Measurements from ENCODE around the gene HINT2. TPM values are rescaled to one million over a fixed set of nuclear protein-coding genes. Genes with fewer than 3 reads are reported as not detected.

Gene HINT2
- 46.8 TPM for polyA plus RNA-seq (2013, experiment 1 of 2)
- 44.6 TPM for polyA plus RNA-seq (2013, experiment 2 of 2)

- DNase-seq: peak; percentile 100
- peak within 1 kb of the TSS; percentile 86 to 98 for H3K18ac ChIP-seq (ENCODE audit: low read depth in 1 of 2, low read length in 2 of 2)
- H3K9me3 ChIP-seq (ENCODE audit: control insufficient read depth, low read length): no peaks in the 10 kb centered on the region
- peak within 1 kb of the TSS; percentile 80 for H3K27ac ChIP-seq (ENCODE audit: low read length, poor library complexity, severe bottlenecking)
- peak within 1 kb of the TSS; percentile 84 for H2BK120ac ChIP-seq (ENCODE audit: low read depth, low read length)
- WGBS: under 1% methylated on average over 44 of the region's 52 CpGs
- H2AFZ ChIP-seq (ENCODE audit: low read depth, low read length): peak within 1 kb of the TSS; percentile 66
- peaks cover 9% of the 10 kb centered on the region for H3K79me1 ChIP-seq (replicated peaks; ENCODE audit: low read length, poor library complexity, severe bottlenecking)
- peak within 1 kb of the TSS; percentile 82 for H3K4me2 ChIP-seq (ENCODE audit: low read length, poor library complexity, severe bottlenecking)
- peak within 1 kb of the TSS in 1 of 2 experiments; percentile 81 for H3K23ac ChIP-seq (ENCODE audit: low read length in 2 of 2)
- H4K8ac ChIP-seq (ENCODE audit: low read length): peak within 1 kb of the TSS; percentile 93
- H3K4me1 ChIP-seq (ENCODE audit: control insufficient read depth, insufficient read depth, low read depth, low read length): peaks cover 13% of the 10 kb centered on the region
- peak within 1 kb of the TSS; percentile 86 for H3K9ac ChIP-seq (ENCODE audit: low read length)
- H2BK5ac ChIP-seq (ENCODE audit: low read depth, low read length, poor library complexity, severe bottlenecking): peak within 1 kb of the TSS; percentile 81
- peaks cover 0 to 12% of the 10 kb centered on the region in 2 experiments for H3K27me3 ChIP-seq (ENCODE audit: control insufficient read depth in 1 of 2, insufficient read depth in 1 of 2, low read length in 2 of 2)
- H3K4ac ChIP-seq (ENCODE audit: low read depth in 1 of 2, low read length in 2 of 2): peak within 1 kb of the TSS; percentile 76 to 91
- H3K36me3 ChIP-seq (ENCODE audit: control insufficient read depth in 1 of 2, insufficient read depth in 2 of 2, low read depth in 1 of 2, low read length in 2 of 2): peaks cover 3 to 9% of the 10 kb centered on the region in 2 experiments
- H3K14ac ChIP-seq (ENCODE audit: low read length in 2 of 2): peak within 1 kb of the TSS in 1 of 2 experiments; percentile 98
- no peak within 1 kb of the TSS for H2BK12ac ChIP-seq (ENCODE audit: low read length in 2 of 2)
- peak within 1 kb of the TSS; percentile 90 to 93 for H3K4me3 ChIP-seq (ENCODE audit: insufficient read depth in 1 of 2, low read depth in 1 of 2, low read length in 2 of 2)
- H4K91ac ChIP-seq (ENCODE audit: low read length): peak within 1 kb of the TSS; percentile 91
- peak within 1 kb of the TSS; percentile 15 for H2BK15ac ChIP-seq (ENCODE audit: low read depth, poor library complexity, severe bottlenecking)
- H2AK5ac ChIP-seq (ENCODE audit: low read length, severe bottlenecking): peak within 1 kb of the TSS; percentile 25
These were observed at the start of gene HINT2 for GRCh38 chr9:35814841-35815543. Gene HINT2, minus strand, starts transcription at chr9:35815042. Its CDS starts 63 bp downstream, at chr9:35814979.

- H3K18ac ChIP-seq (ENCODE audit: low read depth in 1 of 2, low read length in 2 of 2): no peak overlapping the region
- no peak for DNase-seq
- H3K9ac ChIP-seq (ENCODE audit: low read length): no peak overlapping the region
- no peak overlapping the region for H3K4me2 ChIP-seq (ENCODE audit: low read length, poor library complexity, severe bottlenecking)
- H3K27me3 ChIP-seq (ENCODE audit: control insufficient read depth in 1 of 2, insufficient read depth in 1 of 2, low read length in 2 of 2): peaks cover 50 to 51% of the 10 kb centered on the region in 2 experiments
- no peak overlapping the region for H2BK12ac ChIP-seq (ENCODE audit: low read length in 2 of 2)
- no peak overlapping the region for H2AFZ ChIP-seq (ENCODE audit: low read depth, low read length)
- H2BK120ac ChIP-seq (ENCODE audit: low read depth, low read length): no peak overlapping the region
- no peak overlapping the region for H4K8ac ChIP-seq (ENCODE audit: low read length)
- no peaks in the 10 kb centered on the region for H3K79me1 ChIP-seq (replicated peaks; ENCODE audit: low read length, poor library complexity, severe bottlenecking)
- WGBS: 73% methylated on average over 8 of the region's 8 CpGs
- no peak overlapping the region for H2BK5ac ChIP-seq (ENCODE audit: low read depth, low read length, poor library complexity, severe bottlenecking)
- no peak overlapping the region for H2BK15ac ChIP-seq (ENCODE audit: low read depth, poor library complexity, severe bottlenecking)
- H4K91ac ChIP-seq (ENCODE audit: low read length): no peak overlapping the region
- no peak overlapping the region for H2AK5ac ChIP-seq (ENCODE audit: low read length, severe bottlenecking)
- H3K23ac ChIP-seq (ENCODE audit: low read length in 2 of 2): no peak overlapping the region
- H3K9me3 ChIP-seq (ENCODE audit: control insufficient read depth, low read length): no peaks in the 10 kb centered on the region
- no peak overlapping the region for H3K4me3 ChIP-seq (ENCODE audit: insufficient read depth in 1 of 2, low read depth in 1 of 2, low read length in 2 of 2)
- no peaks in the 10 kb centered on the region for H3K36me3 ChIP-seq (ENCODE audit: control insufficient read depth in 1 of 2, insufficient read depth in 2 of 2, low read depth in 1 of 2, low read length in 2 of 2)
- no peak overlapping the region for H3K4ac ChIP-seq (ENCODE audit: low read depth in 1 of 2, low read length in 2 of 2)
- H3K27ac ChIP-seq (ENCODE audit: low read length, poor library complexity, severe bottlenecking): no peak overlapping the region
- H3K4me1 ChIP-seq (ENCODE audit: control insufficient read depth, insufficient read depth, low read depth, low read length): peaks cover under 1% of the 10 kb centered on the region
- no peak overlapping the region for H3K14ac ChIP-seq (ENCODE audit: low read length in 2 of 2)
These were observed 48.7 kb upstream of the HINT2 start for GRCh38 chr9:35863583-35863982.

- no peaks in the 10 kb centered on the region for H3K36me3 ChIP-seq (ENCODE audit: control insufficient read depth in 1 of 2, insufficient read depth in 2 of 2, low read depth in 1 of 2, low read length in 2 of 2)
- H4K91ac ChIP-seq (ENCODE audit: low read length): no peak overlapping the region
- no peak overlapping the region for H2BK5ac ChIP-seq (ENCODE audit: low read depth, low read length, poor library complexity, severe bottlenecking)
- no peak overlapping the region for H2BK120ac ChIP-seq (ENCODE audit: low read depth, low read length)
- no peak overlapping the region for H3K18ac ChIP-seq (ENCODE audit: low read depth in 1 of 2, low read length in 2 of 2)
- H2AK5ac ChIP-seq (ENCODE audit: low read length, severe bottlenecking): no peak overlapping the region
- WGBS: 95% methylated on average over 4 of the region's 4 CpGs
- no peaks in the 10 kb centered on the region for H3K4me1 ChIP-seq (ENCODE audit: control insufficient read depth, insufficient read depth, low read depth, low read length)
- no peak overlapping the region for H3K4ac ChIP-seq (ENCODE audit: low read depth in 1 of 2, low read length in 2 of 2)
- H3K79me1 ChIP-seq (replicated peaks; ENCODE audit: low read length, poor library complexity, severe bottlenecking): no peaks in the 10 kb centered on the region
- no peak overlapping the region for H4K8ac ChIP-seq (ENCODE audit: low read length)
- H2BK12ac ChIP-seq (ENCODE audit: low read length in 2 of 2): no peak overlapping the region
- H3K4me3 ChIP-seq (ENCODE audit: insufficient read depth in 1 of 2, low read depth in 1 of 2, low read length in 2 of 2): no peak overlapping the region
- no peak for DNase-seq
- no peak overlapping the region for H3K27ac ChIP-seq (ENCODE audit: low read length, poor library complexity, severe bottlenecking)
- H3K23ac ChIP-seq (ENCODE audit: low read length in 2 of 2): no peak overlapping the region
- H3K9me3 ChIP-seq (ENCODE audit: control insufficient read depth, low read length): no peaks in the 10 kb centered on the region
- H2BK15ac ChIP-seq (ENCODE audit: low read depth, poor library complexity, severe bottlenecking): no peak overlapping the region
- no peak overlapping the region for H3K4me2 ChIP-seq (ENCODE audit: low read length, poor library complexity, severe bottlenecking)
- H2AFZ ChIP-seq (ENCODE audit: low read depth, low read length): no peak overlapping the region
- peaks cover 51 to 53% of the 10 kb centered on the region in 2 experiments for H3K27me3 ChIP-seq (ENCODE audit: control insufficient read depth in 1 of 2, insufficient read depth in 1 of 2, low read length in 2 of 2)
- H3K9ac ChIP-seq (ENCODE audit: low read length): no peak overlapping the region
- no peak overlapping the region for H3K14ac ChIP-seq (ENCODE audit: low read length in 2 of 2)
These were observed 47.5 kb upstream of the HINT2 start for GRCh38 chr9:35862328-35862727.

DNA sequence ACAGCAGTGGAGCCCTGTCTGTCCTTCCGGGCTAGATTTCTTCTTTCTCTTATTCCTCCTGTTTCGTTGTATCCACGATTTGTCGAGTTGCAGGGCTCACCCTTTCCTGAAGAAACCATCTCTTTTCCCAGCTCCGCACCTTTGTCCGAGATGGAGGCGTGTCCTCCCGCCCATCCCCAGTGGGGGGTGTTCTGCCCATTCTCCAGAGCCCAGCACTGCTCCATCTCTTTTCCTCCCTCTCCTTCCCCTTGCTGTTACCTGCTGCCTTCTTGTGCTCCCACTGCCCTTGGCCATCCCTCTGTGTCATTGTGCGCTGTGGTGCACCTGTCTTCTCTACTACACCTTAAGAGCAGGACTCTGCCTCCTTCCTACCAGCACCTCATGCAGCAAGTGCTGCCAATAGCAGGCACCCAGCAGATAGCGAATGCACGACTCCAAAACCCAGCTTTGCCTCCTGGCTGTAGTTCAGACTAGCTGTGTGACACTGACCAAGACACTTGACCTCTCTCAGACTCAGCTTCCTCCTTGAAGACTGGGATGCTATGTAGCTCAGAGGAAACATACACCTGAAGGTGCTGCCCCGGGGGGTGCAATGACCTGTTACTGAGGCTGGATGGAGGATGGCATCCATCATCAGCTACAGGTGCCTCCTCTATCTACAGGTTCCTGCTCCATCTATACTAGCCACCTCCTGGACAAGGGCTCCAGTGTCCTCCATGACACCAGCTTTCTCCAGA is 46.5 kb upstream of the HINT2 start:
- no peak overlapping the region for H2AK5ac ChIP-seq (ENCODE audit: low read length, severe bottlenecking)
- no peak overlapping the region for H2AFZ ChIP-seq (ENCODE audit: low read depth, low read length)
- no peak overlapping the region for H4K8ac ChIP-seq (ENCODE audit: low read length)
- 72% methylated on average over 12 of the region's 12 CpGs for WGBS
- no peak overlapping the region for H2BK12ac ChIP-seq (ENCODE audit: low read length in 2 of 2)
- no peaks in the 10 kb centered on the region for H3K9me3 ChIP-seq (ENCODE audit: control insufficient read depth, low read length)
- no peak overlapping the region for H3K14ac ChIP-seq (ENCODE audit: low read length in 2 of 2)
- H4K91ac ChIP-seq (ENCODE audit: low read length): peak overlapping the region; percentile 27
- no peak overlapping the region for H2BK5ac ChIP-seq (ENCODE audit: low read depth, low read length, poor library complexity, severe bottlenecking)
- no peaks in the 10 kb centered on the region for H3K36me3 ChIP-seq (ENCODE audit: control insufficient read depth in 1 of 2, insufficient read depth in 2 of 2, low read depth in 1 of 2, low read length in 2 of 2)
- H2BK120ac ChIP-seq (ENCODE audit: low read depth, low read length): no peak overlapping the region
- no peak overlapping the region for H3K18ac ChIP-seq (ENCODE audit: low read depth in 1 of 2, low read length in 2 of 2)
- no peaks in the 10 kb centered on the region for H3K4me1 ChIP-seq (ENCODE audit: control insufficient read depth, insufficient read depth, low read depth, low read length)
- H3K23ac ChIP-seq (ENCODE audit: low read length in 2 of 2): no peak overlapping the region
- H3K27me3 ChIP-seq (ENCODE audit: control insufficient read depth in 1 of 2, insufficient read depth in 1 of 2, low read length in 2 of 2): peaks cover 51 to 62% of the 10 kb centered on the region in 2 experiments
- no peak for DNase-seq
- no peak overlapping the region for H2BK15ac ChIP-seq (ENCODE audit: low read depth, poor library complexity, severe bottlenecking)
- H3K9ac ChIP-seq (ENCODE audit: low read length): no peak overlapping the region
- H3K4me2 ChIP-seq (ENCODE audit: low read length, poor library complexity, severe bottlenecking): no peak overlapping the region
- H3K79me1 ChIP-seq (replicated peaks; ENCODE audit: low read length, poor library complexity, severe bottlenecking): no peaks in the 10 kb centered on the region
- H3K4me3 ChIP-seq (ENCODE audit: insufficient read depth in 1 of 2, low read depth in 1 of 2, low read length in 2 of 2): no peak overlapping the region
- no peak overlapping the region for H3K27ac ChIP-seq (ENCODE audit: low read length, poor library complexity, severe bottlenecking)
- H3K4ac ChIP-seq (ENCODE audit: low read depth in 1 of 2, low read length in 2 of 2): no peak overlapping the region

All from mesenchymal stem cell (in vitro differentiated cells and primary cell).